Activated CD8-positive, alpha-beta T cell treated with anti-CD3 and anti-CD28 coated beads for 36 hours (primary cell): ENCODE results near the gene MAP2K5. TPM values are rescaled to one million over a fixed set of nuclear protein-coding genes. Genes with fewer than 3 reads are reported as not detected.

Experiments
- ATAC-seq: fragments of 200-7000 bp; cut with Tn5 transposase; one replicate; pipeline ENCODE4 v1.10.0; 2021; ENCODE audit warnings: mild to moderate bottlenecking, moderate library complexity
- CTCF ChIA-PET: fragments of 350-600 bp; sonication (Branson Sonifier 250); formaldehyde crosslinking; loops from one replicate; lab custom pipeline; 2021; ENCODE audit warnings: antibody characterized with exemption; lab: Charles Lee
- POLR2A ChIA-PET: fragments of 350-600 bp; sonication (Branson Sonifier 250); formaldehyde crosslinking; loops from one replicate; lab custom pipeline; 2021; ENCODE audit warnings: antibody characterized with exemption; lab: Charles Lee
- DNase-seq: peaks from one replicate; pipeline ENCODE4 v3.0.0-alpha.2; 2020
- H3K27ac Mint-ChIP-seq: one replicate; pipeline ENCODE4 v1.8.0; 2021; ENCODE audit warnings: mild to moderate bottlenecking, mixed read lengths
- H3K27me3 Mint-ChIP-seq: one replicate; pipeline ENCODE4 v1.8.0; 2021; ENCODE audit warnings: mixed read lengths
- H3K36me3 Mint-ChIP-seq: one replicate; pipeline ENCODE4 v1.8.0; 2021; ENCODE audit warnings: low read depth, mixed read lengths
- H3K4me1 Mint-ChIP-seq: one replicate; pipeline ENCODE4 v1.8.0; 2021; ENCODE audit warnings: low read depth, mixed read lengths
- H3K4me3 Mint-ChIP-seq: one replicate; pipeline ENCODE4 v1.8.0; 2021; ENCODE audit warnings: mild to moderate bottlenecking, moderate library complexity, mixed read lengths
- H3K9me3 Mint-ChIP-seq: one replicate; pipeline ENCODE4 v1.8.0; 2021; ENCODE audit warnings: mixed read lengths
- CTCF ChIP-seq: fragments of 200-600 bp; IDR thresholded peaks from one replicate; pipeline ENCODE4 v1.8.0; 2022; ENCODE audit warnings: antibody characterized with exemption, mild to moderate bottlenecking
- intact Hi-C: fragments of 100-400 bp; cut with micrococcal nuclease; formaldehyde crosslinking; loops from one replicate; pipeline ENCODE4 v1.10.0; 2022
- total RNA-seq, 2 experiments: library from RNA; stranded (reverse); gene quantifications; one replicate each; pipeline ENCODE4 v1.2.3, GENCODE V29; 2021

MAP2K5 gene
- total RNA-seq, 2 experiments from 2014 or later = 19.0 to 21.1 TPM

DNA sequence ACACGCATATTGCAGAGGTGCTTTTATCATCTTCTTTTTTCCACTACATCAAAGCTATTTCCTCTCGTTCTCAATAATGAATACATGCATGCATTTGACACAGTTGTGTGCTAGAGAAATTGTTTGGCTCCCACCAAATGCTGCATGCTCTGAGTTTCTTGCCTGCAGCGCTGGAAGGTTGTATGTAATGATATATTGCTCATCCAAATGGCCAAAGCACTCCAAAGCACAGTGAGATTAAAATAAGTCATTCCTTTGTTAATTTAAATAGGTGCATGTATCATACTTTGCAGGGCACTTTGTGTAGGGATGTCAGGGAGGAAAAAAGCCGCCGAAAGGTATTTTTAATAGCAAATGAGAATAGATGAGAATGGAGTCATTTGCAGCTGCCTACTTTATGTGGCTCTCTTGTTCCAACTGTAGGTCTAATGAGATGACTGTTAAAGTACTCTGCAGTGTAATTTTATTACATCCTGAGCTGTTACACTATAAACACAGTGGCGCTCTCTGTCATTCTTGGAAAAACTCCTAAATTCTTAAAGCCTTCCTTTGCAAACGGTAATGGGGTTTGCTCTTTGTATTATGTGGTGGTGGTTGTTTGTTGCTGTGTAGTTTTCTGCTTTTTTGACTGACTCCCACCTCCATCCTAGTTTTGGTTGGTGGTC lies 225.9 kb downstream of the MAP2K5 start:
- Mint-ChIP-seq H3K36me3 (peaks cover 5% of the 10 kb centered on the region), H3K4me3 (no peak overlapping the region), H3K4me1 (peaks cover 31% of the 10 kb centered on the region), H3K27ac (no peak overlapping the region), H3K9me3 (no peaks in the 10 kb centered on the region), H3K27me3 (no peaks in the 10 kb centered on the region)
- DNase-seq = no peak
- no peak for ATAC-seq
- TF ChIP-seq CTCF = no peak
- CTCF ChIA-PET = no interaction called here
- intact Hi-C loops = loop anchor here (10.0 kb wide), 1 partner anchor 224 kb away; the partner anchor contains the start of gene MAP2K5
- POLR2A ChIA-PET = interaction anchor here (1.1 kb wide), 1 partner anchor 13 kb away, joined by 3 read pairs; no protein-coding TSS in a partner anchor

DNA sequence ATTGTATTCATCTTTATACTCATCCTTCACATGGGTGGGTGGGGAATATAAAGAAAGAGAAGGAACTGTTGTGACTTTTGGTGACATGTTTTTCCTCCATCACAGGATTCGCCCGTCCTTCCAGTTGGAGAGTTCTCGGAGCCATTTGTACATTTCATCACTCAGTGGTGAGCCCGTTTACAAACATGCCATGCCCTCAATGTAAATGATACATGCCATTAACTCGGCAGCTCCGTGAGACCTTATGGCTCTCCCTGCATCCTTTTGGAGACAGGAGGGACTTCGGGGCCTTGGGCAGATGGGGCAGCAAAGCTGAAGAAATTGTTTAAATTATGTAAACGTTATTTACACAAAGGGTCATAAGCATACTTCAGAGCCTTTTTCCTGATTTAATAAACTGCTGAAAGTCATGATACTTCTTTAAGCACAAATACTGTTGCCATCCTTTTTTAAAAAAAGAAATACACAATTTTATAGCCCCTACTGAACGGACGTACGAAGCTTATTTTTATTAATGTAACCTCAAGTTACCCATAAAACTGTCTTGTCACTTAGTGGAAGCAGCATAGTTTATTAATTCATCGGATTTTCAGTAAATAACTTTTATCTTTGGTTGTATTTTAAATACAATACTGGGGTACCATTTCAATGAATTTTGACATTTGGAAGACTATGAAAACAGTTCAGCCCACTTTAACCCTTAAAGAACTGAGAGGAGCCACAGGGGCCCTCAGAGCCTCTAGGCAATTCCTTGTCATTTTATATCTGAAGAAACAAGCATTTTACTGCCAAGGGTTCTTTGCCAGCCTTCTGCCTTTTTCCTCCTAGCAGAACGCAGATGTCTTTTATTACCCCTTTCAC lies 227.2 kb downstream of the MAP2K5 start:
- CTCF ChIA-PET = interaction anchor here (0.8 to 1.1 kb wide), 2 partner anchors 26 to 163 kb away, joined by 3 read pairs; no protein-coding TSS in a partner anchor
- POLR2A ChIA-PET = interaction anchor here (1.1 kb wide), 1 partner anchor 15 kb away, joined by 3 read pairs; no protein-coding TSS in a partner anchor

DNA sequence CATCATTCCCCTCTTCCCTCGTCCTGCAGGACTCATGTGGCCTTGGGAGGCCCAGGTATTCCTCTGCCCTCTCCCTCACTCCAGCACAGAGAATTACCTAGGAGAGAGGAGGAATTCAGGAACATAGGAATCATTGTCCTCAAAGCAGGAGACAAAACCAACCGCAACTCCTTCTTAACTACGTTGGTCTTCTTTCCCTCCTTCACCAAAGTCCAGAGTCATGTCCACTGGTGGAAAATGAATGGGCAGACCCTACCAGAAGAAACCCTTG lies 227.8 kb downstream of the MAP2K5 start:
- DNase-seq = no peak
- CTCF ChIA-PET = interaction anchor here (1.1 to 2.0 kb wide), 2 partner anchors 26 to 65 kb away, joined by 3 to 6 read pairs; no protein-coding TSS in a partner anchor
- POLR2A ChIA-PET = no interaction called here
- no peak for ATAC-seq
- H3K27ac Mint-ChIP-seq = no peak overlapping the region
- no peaks in the 10 kb centered on the region for H3K36me3 Mint-ChIP-seq
- intact Hi-C loops = no loop called here
- no peak for TF ChIP-seq CTCF
- H3K27me3 Mint-ChIP-seq = no peaks in the 10 kb centered on the region
- H3K4me3 Mint-ChIP-seq = no peak overlapping the region
- H3K9me3 Mint-ChIP-seq = no peaks in the 10 kb centered on the region
- peaks cover 22% of the 10 kb centered on the region for H3K4me1 Mint-ChIP-seq

More for the DNA sequence above, 227.2 kb downstream of the MAP2K5 start:
- no peaks in the 10 kb centered on the region for H3K36me3 Mint-ChIP-seq
- H3K9me3 Mint-ChIP-seq = no peaks in the 10 kb centered on the region
- TF ChIP-seq CTCF = no peak
- intact Hi-C loops = loop anchor here (10.0 kb wide), 1 partner anchor 225 kb away; the partner anchor contains the start of gene MAP2K5
- no peaks in the 10 kb centered on the region for H3K27me3 Mint-ChIP-seq
- H3K4me3 Mint-ChIP-seq = no peak overlapping the region
- DNase-seq = no peak
- no peak overlapping the region for H3K27ac Mint-ChIP-seq
- no peak for ATAC-seq
- peaks cover 22% of the 10 kb centered on the region for H3K4me1 Mint-ChIP-seq

DNA sequence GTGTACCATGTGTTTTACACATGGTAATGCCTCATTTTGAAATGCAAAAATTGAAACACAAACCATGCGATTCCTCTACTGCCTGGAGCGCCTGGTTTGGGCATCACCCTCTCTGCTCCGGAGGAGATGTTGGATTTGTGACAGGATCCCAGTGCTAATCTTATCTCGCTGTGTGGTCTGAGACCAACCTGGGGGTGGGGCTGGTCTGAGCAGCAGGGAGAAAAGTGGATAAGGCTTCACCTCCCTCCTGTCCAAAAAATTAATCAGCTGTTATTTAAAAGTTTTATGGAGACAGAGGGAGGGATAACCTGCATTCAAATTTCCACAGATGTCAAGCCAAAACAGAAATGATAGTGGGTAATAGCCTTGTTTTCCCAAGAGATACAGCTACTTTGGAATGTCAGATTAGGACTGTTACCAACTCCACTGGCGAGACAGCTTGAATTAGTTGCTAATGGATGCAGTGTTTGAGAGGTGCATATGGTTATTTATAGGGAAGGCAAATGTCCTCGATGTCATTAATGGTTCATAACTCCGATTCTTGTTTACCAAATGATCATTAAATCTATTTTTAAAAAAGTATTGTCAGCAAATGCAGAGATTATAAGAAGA lies 228.8 kb downstream of the MAP2K5 start:
- H3K27me3 Mint-ChIP-seq = no peaks in the 10 kb centered on the region
- CTCF ChIA-PET = interaction anchor here (2.0 kb wide), 1 partner anchor 64 kb away, joined by 6 read pairs; no protein-coding TSS in a partner anchor
- no peak overlapping the region for H3K4me3 Mint-ChIP-seq
- H3K36me3 Mint-ChIP-seq = no peaks in the 10 kb centered on the region
- POLR2A ChIA-PET = no interaction called here
- H3K27ac Mint-ChIP-seq = no peak overlapping the region
- TF ChIP-seq CTCF = no peak
- intact Hi-C loops = no loop called here
- H3K4me1 Mint-ChIP-seq = peaks cover 14% of the 10 kb centered on the region
- DNase-seq = no peak
- ATAC-seq = no peak
- no peaks in the 10 kb centered on the region for H3K9me3 Mint-ChIP-seq
